ENCODE measurements around the gene ZNF211.
A peak's percentile ranks its signal among the peaks of the same experiment; 100 is the strongest.

ZNF211 gene

DNA sequence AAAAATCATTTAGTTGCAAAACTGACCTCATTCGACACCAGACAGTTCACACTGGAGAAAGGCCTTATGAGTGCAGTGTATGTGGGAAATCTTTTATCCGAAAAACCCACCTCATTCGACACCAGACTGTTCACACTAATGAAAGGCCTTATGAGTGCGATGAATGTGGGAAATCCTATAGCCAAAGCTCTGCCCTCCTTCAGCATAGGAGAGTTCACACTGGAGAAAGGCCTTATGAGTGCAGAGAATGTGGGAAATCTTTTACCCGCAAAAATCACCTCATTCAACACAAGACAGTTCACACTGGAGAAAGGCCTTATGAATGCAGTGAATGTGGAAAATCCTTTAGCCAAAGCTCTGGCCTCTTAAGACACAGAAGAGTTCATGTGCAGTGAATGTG lies 26.0 kb upstream of the ZNF211 start:
- H3K4me3 ChIP-seq, result no peak overlapping the region
- TF ChIP-seq, protein P1, sequence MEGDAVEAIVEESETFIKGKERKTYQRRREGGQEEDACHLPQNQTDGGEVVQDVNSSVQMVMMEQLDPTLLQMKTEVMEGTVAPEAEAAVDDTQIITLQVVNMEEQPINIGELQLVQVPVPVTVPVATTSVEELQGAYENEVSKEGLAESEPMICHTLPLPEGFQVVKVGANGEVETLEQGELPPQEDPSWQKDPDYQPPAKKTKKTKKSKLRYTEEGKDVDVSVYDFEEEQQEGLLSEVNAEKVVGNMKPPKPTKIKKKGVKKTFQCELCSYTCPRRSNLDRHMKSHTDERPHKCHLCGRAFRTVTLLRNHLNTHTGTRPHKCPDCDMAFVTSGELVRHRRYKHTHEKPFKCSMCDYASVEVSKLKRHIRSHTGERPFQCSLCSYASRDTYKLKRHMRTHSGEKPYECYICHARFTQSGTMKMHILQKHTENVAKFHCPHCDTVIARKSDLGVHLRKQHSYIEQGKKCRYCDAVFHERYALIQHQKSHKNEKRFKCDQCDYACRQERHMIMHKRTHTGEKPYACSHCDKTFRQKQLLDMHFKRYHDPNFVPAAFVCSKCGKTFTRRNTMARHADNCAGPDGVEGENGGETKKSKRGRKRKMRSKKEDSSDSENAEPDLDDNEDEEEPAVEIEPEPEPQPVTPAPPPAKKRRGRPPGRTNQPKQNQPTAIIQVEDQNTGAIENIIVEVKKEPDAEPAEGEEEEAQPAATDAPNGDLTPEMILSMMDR (IDR thresholded peaks at IDR 0.05), result no peak
- H3K36me3 ChIP-seq, result peaks cover 58 to 72% (median 59%) of the 10 kb centered on the region in 3 donors

DNA sequence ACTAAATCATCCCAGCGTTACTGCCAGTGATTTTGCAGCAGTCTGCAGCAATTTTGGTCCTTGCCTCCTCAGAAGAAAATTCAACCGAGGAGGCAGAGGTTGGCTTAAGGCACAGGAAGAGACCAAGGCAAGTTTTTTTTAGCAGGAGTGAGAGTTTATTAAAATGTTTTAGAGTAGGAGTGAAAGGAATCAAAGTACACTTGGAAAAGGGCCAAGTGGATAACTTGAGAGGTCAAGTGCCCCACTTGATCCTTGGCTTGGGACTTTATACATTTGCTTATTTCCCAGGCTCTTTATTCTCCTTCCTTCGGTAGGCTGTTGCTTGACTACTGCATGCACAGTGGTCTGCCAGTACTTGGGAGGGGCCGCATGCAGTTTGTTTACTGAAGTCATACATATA lies 21.9 kb upstream of the ZNF211 start:
- TF ChIP-seq, protein P1 (IDR thresholded peaks at IDR 0.05), result no peak
- Histone ChIP-seq H3K4me1 (peaks cover 0 to 21% (median 12%) of the 10 kb centered on the region in 4 donors), H3K27me3 (no peaks in the 10 kb centered on the region), H3K4me3 (no peak overlapping the region), H3K27ac (no peak overlapping the region), H3K9me3 (peaks cover 0 to 55% (median 50%) of the 10 kb centered on the region in 3 donors), H3K36me3 (peaks cover 31 to 51% (median 38%) of the 10 kb centered on the region in 3 donors)
- intact Hi-C loops (cut with DNase I; ENCODE audit: low total_unique reads), result no loop called here
- DNase-seq, result no peak

More for the DNA sequence above, 26.0 kb upstream of the ZNF211 start:
- Histone ChIP-seq H3K4me1 (no peaks in the 10 kb centered on the region), H3K27me3 (no peaks in the 10 kb centered on the region), H3K9me3 (peaks cover 0 to 75% (median 73%) of the 10 kb centered on the region in 3 donors), H3K27ac (no peak overlapping the region)
- no peak for DNase-seq
- intact Hi-C loops (cut with DNase I; ENCODE audit: low total_unique reads), result no loop called here

- peaks cover 39 to 51% (median 45%) of the 10 kb centered on the region in 3 donors for H3K36me3 ChIP-seq
- TF ChIP-seq, protein P1 (IDR thresholded peaks at IDR 0.05), result no peak
- DNase-seq, result peak; percentile 83 to 91
- peak within 1 kb of the TSS; percentile 75 to 98 for H3K4me3 ChIP-seq
- no peaks in the 10 kb centered on the region for H3K27me3 ChIP-seq
- H3K4me1 ChIP-seq, result peaks cover 0 to 21% (median 12%) of the 10 kb centered on the region in 4 donors
- H3K27ac ChIP-seq, result peak within 1 kb of the TSS; percentile 70 to 77
- peaks cover 13 to 55% (median 55%) of the 10 kb centered on the region in 3 donors for H3K9me3 ChIP-seq
- intact Hi-C loops (cut with DNase I; ENCODE audit: low total_unique reads), result no loop called here
Measured at GRCh38 chr19:57613941-57614743, 18.8 kb upstream of the ZNF211 start, which contains the start of gene ZNF134. ZNF134 (plus strand) TSS chr19:57614242; CDS start chr19:57619469, 5,227 bp downstream.

DNA sequence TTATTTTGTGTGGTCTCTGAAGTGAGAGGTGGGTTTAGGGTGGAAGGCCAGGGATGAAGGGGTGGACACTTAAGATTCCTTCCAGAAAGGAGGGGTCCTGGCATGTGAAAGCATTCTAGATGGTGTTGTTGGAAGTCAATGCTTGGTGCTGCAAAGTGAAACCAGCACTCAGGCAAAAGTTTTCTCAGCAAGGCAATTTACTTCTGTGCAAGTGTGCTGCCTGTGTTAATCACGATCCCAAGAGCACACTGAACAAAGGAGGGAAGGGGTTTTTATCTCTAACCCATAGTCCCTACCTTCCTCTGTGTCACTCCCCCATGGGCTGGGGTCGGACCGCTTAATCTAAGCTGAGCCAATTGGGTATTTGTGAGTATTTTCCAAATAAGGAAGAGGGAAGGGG lies 17.6 kb upstream of the ZNF211 start:
- H3K27me3 ChIP-seq, result no peaks in the 10 kb centered on the region
- DNase-seq, result no peak
- peak overlapping the region in 1 of 2 donors; percentile 75 for H3K4me3 ChIP-seq
- TF ChIP-seq, protein P1 (IDR thresholded peaks at IDR 0.05), result no peak
- H3K9me3 ChIP-seq, result peaks cover 16 to 67% (median 60%) of the 10 kb centered on the region in 3 donors
- peaks cover 0 to 21% (median 12%) of the 10 kb centered on the region in 4 donors for H3K4me1 ChIP-seq
- H3K27ac ChIP-seq, result no peak overlapping the region
- intact Hi-C loops (cut with DNase I; ENCODE audit: low total_unique reads), result no loop called here
- peaks cover 51 to 57% (median 56%) of the 10 kb centered on the region in 3 donors for H3K36me3 ChIP-seq

- intact Hi-C loops (cut with DNase I; ENCODE audit: low total_unique reads), result no loop called here
- Histone ChIP-seq H3K27ac (no peak overlapping the region), H3K36me3 (peaks cover 96 to 100% (median 97%) of the 10 kb centered on the region in 3 donors), H3K27me3 (no peaks in the 10 kb centered on the region), H3K4me3 (no peak overlapping the region), H3K9me3 (peaks cover 36 to 100% (median 100%) of the 10 kb centered on the region in 3 donors), H3K4me1 (no peaks in the 10 kb centered on the region)
- TF ChIP-seq, protein P1 (IDR thresholded peaks at IDR 0.05), result no peak
- no peak for DNase-seq
Measured at GRCh38 chr19:57620673-57621348, 12.2 kb upstream of the ZNF211 start.

Data from tibial artery (tissue), 4 donors.